Ecto neural progenitor cell (in vitro differentiated cells): ENCODE measurements around the gene REC114.
"Not testable (repeated sequence)": the region's sequence is repeated elsewhere in the genome, so short reads cannot be mapped to it uniquely, and the experiment has no call there.

Source experiments
- DNase-seq: peaks from one replicate; pipeline ENCODE4 v3.0.0-alpha.2; 2018; ENCODE audit warnings: low spot score

Gene REC114

GRCh38 chr15:73577593-73577992 is 134.6 kb downstream of the REC114 start:
- DNase-seq = not testable (repeated sequence)

GRCh38 chr15:73578026-73578425 is 135.1 kb downstream of the REC114 start:
- DNase-seq = no peak

GRCh38 chr15:73582851-73583379 is 140.0 kb downstream of the REC114 start:
- DNase-seq = no peak

- DNase-seq = no peak
Measured at GRCh38 chr15:73583544-73583943, 140.6 kb downstream of the REC114 start.

- no peak for DNase-seq
Measured at GRCh38 chr15:73584699-73585420, 141.9 kb downstream of the REC114 start.

GRCh38 chr15:73585871-73586654 is 143.1 kb downstream of the REC114 start:
- DNase-seq = no peak

- DNase-seq = no peak
Measured at GRCh38 chr15:73589766-73590165, 146.8 kb downstream of the REC114 start.

GRCh38 chr15:73590263-73590662 is 147.3 kb downstream of the REC114 start:
- DNase-seq = no peak

- DNase-seq = no peak
Measured at GRCh38 chr15:73593304-73594074, 150.5 kb downstream of the REC114 start.

GRCh38 chr15:73594109-73594508 is 151.1 kb downstream of the REC114 start:
- DNase-seq = no peak

- DNase-seq = no peak
Measured at GRCh38 chr15:73596174-73596573, 153.2 kb downstream of the REC114 start.

- no peak for DNase-seq
Measured at GRCh38 chr15:73597036-73597638, 154.2 kb downstream of the REC114 start.

- DNase-seq = no peak
Measured at GRCh38 chr15:73598530-73599160, 155.7 kb downstream of the REC114 start.

- DNase-seq = no peak
Measured at GRCh38 chr15:73599934-73600333, 157.0 kb downstream of the REC114 start.

- no peak for DNase-seq
Measured at GRCh38 chr15:73600413-73601335, 157.7 kb downstream of the REC114 start.

GRCh38 chr15:73601451-73602445 is 158.8 kb downstream of the REC114 start:
- no peak for DNase-seq

GRCh38 chr15:73602446-73602843 is 159.5 kb downstream of the REC114 start:
- DNase-seq = no peak

GRCh38 chr15:73602992-73603391 is 160.0 kb downstream of the REC114 start:
- no peak for DNase-seq

- DNase-seq = no peak
Measured at GRCh38 chr15:73604477-73604876, 161.5 kb downstream of the REC114 start.
